ENCODE measurements around the gene PARD3B. TPM values are rescaled to one million over a fixed set of nuclear protein-coding genes. Genes with fewer than 3 reads are reported as not detected.

Gene PARD3B
- total and polyA plus RNA-seq, 4 donors: 6.8 to 50.9 (median 22.5) TPM

- intact Hi-C loops (cut with DNase I): no loop called here
- no peaks in the 10 kb centered on the region for H3K9me3 ChIP-seq (ENCODE audit: control insufficient read depth, low read length)
- H3K27ac ChIP-seq (ENCODE audit: low read depth in 1 of 2, low read length in 2 of 2): no peak overlapping the region
- H3K4me3 ChIP-seq (ENCODE audit: low read length in 2 of 2): no peak overlapping the region
- H3K4me1 ChIP-seq (ENCODE audit: control insufficient read depth in 1 of 2, insufficient read depth in 2 of 2, low read length in 2 of 2): no peaks in the 10 kb centered on the region
- DNase-seq (no peak), ATAC-seq (ENCODE audit: low FRiP score) (no peak)
- H3K27me3 ChIP-seq (ENCODE audit: control insufficient read depth in 1 of 2, insufficient read depth in 2 of 2, low read length in 1 of 2): no peaks in the 10 kb centered on the region
- 51 to 58% methylated on average over 5 of the region's 5 CpGs for WGBS, 2 donors
- no peaks in the 10 kb centered on the region for H3K36me3 ChIP-seq (ENCODE audit: control insufficient read depth in 1 of 2, insufficient read depth in 2 of 2, low read length in 1 of 2)
Observed at GRCh38 chr2:204972606-204973336, 427.5 kb downstream of the PARD3B start.

DNA sequence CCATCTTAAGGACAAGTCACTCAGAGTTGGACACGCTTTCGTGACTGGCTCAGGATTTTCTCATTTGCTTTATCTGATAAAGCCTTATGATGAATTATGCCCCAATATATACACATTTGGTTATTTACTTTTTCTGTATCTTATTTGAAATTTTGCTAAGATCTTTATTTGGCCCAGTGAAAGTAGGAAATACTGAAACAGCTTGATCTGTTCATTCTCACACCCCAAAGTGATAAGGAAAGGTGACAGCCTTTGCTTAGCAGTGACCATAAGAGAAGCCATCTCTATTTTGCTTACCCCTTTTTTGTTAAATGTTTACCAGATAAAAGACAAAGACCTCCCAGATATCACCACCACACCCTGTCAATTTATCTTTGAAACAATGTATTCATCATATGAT, 428.3 kb downstream of the PARD3B start:
- intact Hi-C loops (cut with DNase I): no loop called here
- no peaks in the 10 kb centered on the region for H3K9me3 ChIP-seq (ENCODE audit: control insufficient read depth, low read length)
- no peak overlapping the region for H3K27ac ChIP-seq (ENCODE audit: low read depth in 1 of 2, low read length in 2 of 2)
- no peak for ATAC-seq (ENCODE audit: low FRiP score)
- H3K27me3 ChIP-seq (ENCODE audit: control insufficient read depth in 1 of 2, insufficient read depth in 2 of 2, low read length in 1 of 2): no peaks in the 10 kb centered on the region
- no peak overlapping the region for H3K4me3 ChIP-seq (ENCODE audit: low read length in 2 of 2)
- no peaks in the 10 kb centered on the region for H3K4me1 ChIP-seq (ENCODE audit: control insufficient read depth in 1 of 2, insufficient read depth in 2 of 2, low read length in 2 of 2)
- H3K36me3 ChIP-seq (ENCODE audit: control insufficient read depth in 1 of 2, insufficient read depth in 2 of 2, low read length in 1 of 2): no peaks in the 10 kb centered on the region
- WGBS, 2 donors: 95 to 98% methylated on average over 2 of the region's 2 CpGs
- DNase-seq: no peak

- DNase-seq: no peak
- no peak for ATAC-seq (ENCODE audit: low FRiP score)
- H3K27me3 ChIP-seq (ENCODE audit: control insufficient read depth in 1 of 2, insufficient read depth in 2 of 2, low read length in 1 of 2): no peaks in the 10 kb centered on the region
- H3K9me3 ChIP-seq (ENCODE audit: control insufficient read depth, low read length): no peaks in the 10 kb centered on the region
- intact Hi-C loops (cut with DNase I): no loop called here
- H3K4me1 ChIP-seq (ENCODE audit: control insufficient read depth in 1 of 2, insufficient read depth in 2 of 2, low read length in 2 of 2): no peaks in the 10 kb centered on the region
- no peak overlapping the region for H3K27ac ChIP-seq (ENCODE audit: low read depth in 1 of 2, low read length in 2 of 2)
- no peaks in the 10 kb centered on the region for H3K36me3 ChIP-seq (ENCODE audit: control insufficient read depth in 1 of 2, insufficient read depth in 2 of 2, low read length in 1 of 2)
- 83 to 91% methylated on average over 2 of the region's 2 CpGs for WGBS, 2 donors
- no peak overlapping the region for H3K4me3 ChIP-seq (ENCODE audit: low read length in 2 of 2)
Observed at GRCh38 chr2:204974487-204974886, 429.2 kb downstream of the PARD3B start.

- H3K27ac ChIP-seq (ENCODE audit: low read depth in 1 of 2, low read length in 2 of 2): no peak overlapping the region
- H3K4me3 ChIP-seq (ENCODE audit: low read length in 2 of 2): no peak overlapping the region
- 2 to 4% methylated on average over 1 of the region's 1 CpG for WGBS, 2 donors
- intact Hi-C loops (cut with DNase I): no loop called here
- no peaks in the 10 kb centered on the region for H3K27me3 ChIP-seq (ENCODE audit: control insufficient read depth in 1 of 2, insufficient read depth in 2 of 2, low read length in 1 of 2)
- DNase-seq (no peak), ATAC-seq (ENCODE audit: low FRiP score) (no peak)
- H3K4me1 ChIP-seq (ENCODE audit: control insufficient read depth in 1 of 2, insufficient read depth in 2 of 2, low read length in 2 of 2): no peaks in the 10 kb centered on the region
- H3K9me3 ChIP-seq (ENCODE audit: control insufficient read depth, low read length): no peaks in the 10 kb centered on the region
- H3K36me3 ChIP-seq (ENCODE audit: control insufficient read depth in 1 of 2, insufficient read depth in 2 of 2, low read length in 1 of 2): no peaks in the 10 kb centered on the region
Observed at GRCh38 chr2:204977914-204978313, 432.6 kb downstream of the PARD3B start.

- Histone ChIP-seq H3K27me3 (ENCODE audit: control insufficient read depth in 1 of 2, insufficient read depth in 2 of 2, low read length in 1 of 2) (no peaks in the 10 kb centered on the region), H3K36me3 (ENCODE audit: control insufficient read depth in 1 of 2, insufficient read depth in 2 of 2, low read length in 1 of 2) (no peaks in the 10 kb centered on the region), H3K4me3 (ENCODE audit: low read length in 2 of 2) (no peak overlapping the region), H3K4me1 (ENCODE audit: control insufficient read depth in 1 of 2, insufficient read depth in 2 of 2, low read length in 2 of 2) (no peaks in the 10 kb centered on the region), H3K27ac (ENCODE audit: low read depth in 1 of 2, low read length in 2 of 2) (no peak overlapping the region), H3K9me3 (ENCODE audit: control insufficient read depth, low read length) (no peaks in the 10 kb centered on the region)
- intact Hi-C loops (cut with DNase I): no loop called here
- ATAC-seq (ENCODE audit: low FRiP score): no peak
- 64 to 75% methylated on average over 2 of the region's 2 CpGs for WGBS, 2 donors
- no peak for DNase-seq
Observed at GRCh38 chr2:204982303-204982702, 437.0 kb downstream of the PARD3B start.

- no peaks in the 10 kb centered on the region for H3K4me1 ChIP-seq (ENCODE audit: control insufficient read depth in 1 of 2, insufficient read depth in 2 of 2, low read length in 2 of 2)
- no peak overlapping the region for H3K4me3 ChIP-seq (ENCODE audit: low read length in 2 of 2)
- ATAC-seq (ENCODE audit: low FRiP score): no peak
- H3K27me3 ChIP-seq (ENCODE audit: control insufficient read depth in 1 of 2, insufficient read depth in 2 of 2, low read length in 1 of 2): no peaks in the 10 kb centered on the region
- H3K27ac ChIP-seq (ENCODE audit: low read depth in 1 of 2, low read length in 2 of 2): no peak overlapping the region
- no peaks in the 10 kb centered on the region for H3K9me3 ChIP-seq (ENCODE audit: control insufficient read depth, low read length)
- DNase-seq: no peak
- WGBS, 2 donors: 88 to 90% methylated on average over 3 of the region's 3 CpGs
- intact Hi-C loops (cut with DNase I): no loop called here
- no peaks in the 10 kb centered on the region for H3K36me3 ChIP-seq (ENCODE audit: control insufficient read depth in 1 of 2, insufficient read depth in 2 of 2, low read length in 1 of 2)
Observed at GRCh38 chr2:204984518-204984917, 439.2 kb downstream of the PARD3B start.

- intact Hi-C loops (cut with DNase I): no loop called here
- no peak overlapping the region for H3K4me3 ChIP-seq (ENCODE audit: low read length in 2 of 2)
- DNase-seq (no peak), ATAC-seq (ENCODE audit: low FRiP score) (no peak)
- no peaks in the 10 kb centered on the region for H3K9me3 ChIP-seq (ENCODE audit: control insufficient read depth, low read length)
- H3K36me3 ChIP-seq (ENCODE audit: control insufficient read depth in 1 of 2, insufficient read depth in 2 of 2, low read length in 1 of 2): no peaks in the 10 kb centered on the region
- WGBS, 2 donors: 84 to 86% methylated on average over 5 of the region's 5 CpGs
- no peaks in the 10 kb centered on the region for H3K4me1 ChIP-seq (ENCODE audit: control insufficient read depth in 1 of 2, insufficient read depth in 2 of 2, low read length in 2 of 2)
- H3K27me3 ChIP-seq (ENCODE audit: control insufficient read depth in 1 of 2, insufficient read depth in 2 of 2, low read length in 1 of 2): no peaks in the 10 kb centered on the region
- no peak overlapping the region for H3K27ac ChIP-seq (ENCODE audit: low read depth in 1 of 2, low read length in 2 of 2)
Observed at GRCh38 chr2:204986641-204987040, 441.4 kb downstream of the PARD3B start.

DNA sequence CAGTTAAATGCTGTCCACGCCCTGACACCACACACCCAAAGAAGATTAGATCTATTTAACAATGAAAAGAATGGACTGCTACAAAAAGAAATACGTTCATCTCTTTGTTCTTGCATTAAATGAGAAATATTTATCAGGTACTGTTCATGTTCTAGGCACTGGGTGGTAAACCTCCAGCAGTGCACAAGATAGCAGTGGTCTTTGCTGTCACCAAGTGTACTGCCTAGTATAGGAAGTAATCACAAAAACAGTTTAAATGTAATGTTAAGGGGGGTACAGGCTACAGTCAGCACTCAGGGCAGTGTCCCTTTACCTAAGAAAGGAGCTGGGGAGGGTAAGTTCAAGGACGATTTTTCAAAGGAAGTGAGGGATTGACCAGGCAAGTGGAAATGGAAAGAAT, 443.6 kb downstream of the PARD3B start:
- intact Hi-C loops (cut with DNase I): no loop called here
- DNase-seq: no peak
- H3K4me1 ChIP-seq (ENCODE audit: control insufficient read depth in 1 of 2, insufficient read depth in 2 of 2, low read length in 2 of 2): no peaks in the 10 kb centered on the region
- WGBS, 2 donors: 81 to 84% methylated on average over 3 of the region's 3 CpGs
- ATAC-seq (ENCODE audit: low FRiP score): no peak
- no peaks in the 10 kb centered on the region for H3K36me3 ChIP-seq (ENCODE audit: control insufficient read depth in 1 of 2, insufficient read depth in 2 of 2, low read length in 1 of 2)
- no peak overlapping the region for H3K4me3 ChIP-seq (ENCODE audit: low read length in 2 of 2)
- no peaks in the 10 kb centered on the region for H3K27me3 ChIP-seq (ENCODE audit: control insufficient read depth in 1 of 2, insufficient read depth in 2 of 2, low read length in 1 of 2)
- H3K27ac ChIP-seq (ENCODE audit: low read depth in 1 of 2, low read length in 2 of 2): no peak overlapping the region
- no peaks in the 10 kb centered on the region for H3K9me3 ChIP-seq (ENCODE audit: control insufficient read depth, low read length)

GRCh38 chr2:204989877-204990276, 444.6 kb downstream of the PARD3B start:
- Histone ChIP-seq H3K9me3 (ENCODE audit: control insufficient read depth, low read length) (no peaks in the 10 kb centered on the region), H3K36me3 (ENCODE audit: control insufficient read depth in 1 of 2, insufficient read depth in 2 of 2, low read length in 1 of 2) (no peaks in the 10 kb centered on the region), H3K27ac (ENCODE audit: low read depth in 1 of 2, low read length in 2 of 2) (no peak overlapping the region), H3K4me1 (ENCODE audit: control insufficient read depth in 1 of 2, insufficient read depth in 2 of 2, low read length in 2 of 2) (no peaks in the 10 kb centered on the region), H3K27me3 (ENCODE audit: control insufficient read depth in 1 of 2, insufficient read depth in 2 of 2, low read length in 1 of 2) (no peaks in the 10 kb centered on the region), H3K4me3 (ENCODE audit: low read length in 2 of 2) (no peak overlapping the region)
- WGBS, 2 donors: 98% methylated on average over 1 of the region's 1 CpG
- ATAC-seq (ENCODE audit: low FRiP score) (no peak), DNase-seq (no peak)
- intact Hi-C loops (cut with DNase I): no loop called here

All from aorta (tissue), 5 donors.